Pancreas (tissue), 10 donors: ENCODE measurements around the gene TTLL5. TPM values are rescaled to one million over a fixed set of nuclear protein-coding genes. Genes with fewer than 3 reads are reported as not detected.

ENCODE experiments used
- ATAC-seq, 4 donors: fragments of 200-7000 bp; cut with Tn5 transposase; one replicate each; pipeline versions ENCODE4 v1.8.0 to v1.9.1; 2020; ENCODE audit warnings: mild to moderate bottlenecking in 4 of 4, moderate library complexity in 4 of 4
- DNase-seq, 6 donors: peaks; one replicate each; pipeline ENCODE4 v3.0.0-alpha.2; 2020
- FAIRE-seq: peaks from 2 replicates; lab custom pipeline; 2012; peaks lifted over from hg19 to GRCh38; lab: Jason Lieb, UNC
- H3K27ac ChIP-seq, 4 donors: fragments of 200-600 bp; sonication (generic); 1 replicate in 3 of 4; 2 replicates in 1 of 4; pipeline versions ENCODE4 v1.5.0 to v1.8.0; 2020
- H3K27me3 ChIP-seq, 4 donors: fragments of 200-600 bp; one replicate each; pipeline ENCODE4 v1.8.0; 2021
- H3K36me3 ChIP-seq, 3 donors: fragments of 200-600 bp; sonication (generic) in 1 of 3; one replicate each; pipeline versions ENCODE4 v1.5.0 to v1.8.0; 2020 to 2021
- H3K4me1 ChIP-seq, 3 donors: fragments of 200-600 bp; one replicate each; pipeline ENCODE4 v1.8.0; 2021
- H3K4me3 ChIP-seq, 4 donors: fragments of 200-600 bp; sonication (generic) in 2 of 4; one replicate each; pipeline versions ENCODE4 v1.5.0 to v1.8.0; 2020 to 2021
- H3K9me3 ChIP-seq, 4 donors: fragments of 200-600 bp; one replicate each; pipeline ENCODE4 v1.8.0; 2021
- CTCF ChIP-seq, 4 donors: fragments of 200-600 bp; sonication (generic) in 3 of 4; IDR thresholded peaks; one replicate each; pipeline versions ENCODE4 v1.5.0 to v1.8.0; 2021; ENCODE audit warnings: antibody characterized with exemption in 4 of 4
- WGBS, 2 donors: extraction: QIAGEN DNeasy Blood & Tissue Kit; methylation state at CpG; one replicate each; pipeline ENCODE4 v1.1.7; 2013; 5-methylcytosine and 5-hydroxymethylcytosine counted together
- intact Hi-C, 3 donors: fragments of 100-400 bp; cut with DNase I; formaldehyde crosslinking; loops; one replicate each; pipeline versions ENCODE4 v1.11.1 to v1.14.2; 2022
- polyA plus RNA-seq, 2 donors: library from polyadenylated mRNA; stranded (reverse); fragments of 200-250 nt; gene quantifications; one replicate each; pipeline ENCODE4 v1.2.3, GENCODE V29; 2013
- total RNA-seq, 6 donors: library from RNA; stranded (reverse); fragmentation: NEBNext Ultra II Directional in 4 of 6; extraction: Animal tissue kit (Norgen Biotek cat#: 25700) in 4 of 6; gene quantifications; one replicate each; pipeline versions ENCODE4 v1.2.1 to v1.2.4, GENCODE V29; 2021 to 2023
- donor health status: healthy with polysubstance abuse.
- donor health status: DM: no; HTN: no; CAD: no; lungs with moderate emphysema.
- donor health status: DM: no; HTN: no; CAD: no.
- donor health status: control.
- donor health status: control.
- donor health status: Bipolar disorder and iron deficiency.
- donor health status: DM: yes; HTN: yes; CAD: no.
- donor health status: DM: no; HTN: no; CAD: no.
- donor health status: DM: no; HTN: no; CAD: no.
- donor health status: DM: yes; HTN: yes; CAD: no.

The TTLL5 gene
- total and polyA plus RNA-seq, 8 donors = 7.6 to 22.6 (median 12.0) TPM

GRCh38 chr14:75697386-75697785 is 36.3 kb downstream of the TTLL5 start:
- Histone ChIP-seq H3K36me3 (peaks cover 0 to 14% (median 5%) of the 10 kb centered on the region in 3 donors), H3K9me3 (no peaks in the 10 kb centered on the region), H3K27ac (no peak overlapping the region), H3K4me1 (no peaks in the 10 kb centered on the region), H3K4me3 (no peak overlapping the region), H3K27me3 (no peaks in the 10 kb centered on the region)
- 96 to 100% methylated on average over 1 of the region's 1 CpG for WGBS, 2 donors
- no peak for FAIRE-seq
- intact Hi-C loops = no loop called here
- no peak for TF ChIP-seq CTCF (IDR thresholded peaks at IDR 0.05)
- DNase-seq = no peak
- no peak for ATAC-seq

- TF ChIP-seq CTCF (IDR thresholded peaks at IDR 0.05) = no peak
- H3K4me3 ChIP-seq = no peak overlapping the region
- intact Hi-C loops = no loop called here
- peaks cover 0 to 14% (median 5%) of the 10 kb centered on the region in 3 donors for H3K36me3 ChIP-seq
- WGBS, 2 donors = 80 to 92% methylated on average over 2 of the region's 2 CpGs
- no peaks in the 10 kb centered on the region for H3K27me3 ChIP-seq
- no peak for DNase-seq
- FAIRE-seq = no peak
- no peaks in the 10 kb centered on the region for H3K4me1 ChIP-seq
- H3K9me3 ChIP-seq = no peaks in the 10 kb centered on the region
- no peak overlapping the region for H3K27ac ChIP-seq
- no peak for ATAC-seq
These were observed 36.9 kb downstream of the TTLL5 start for GRCh38 chr14:75697918-75698317.

GRCh38 chr14:75699331-75699730 is 38.3 kb downstream of the TTLL5 start:
- no peak for ATAC-seq
- Histone ChIP-seq H3K9me3 (no peaks in the 10 kb centered on the region), H3K27me3 (no peaks in the 10 kb centered on the region), H3K4me1 (no peaks in the 10 kb centered on the region), H3K4me3 (no peak overlapping the region), H3K36me3 (peaks cover 0 to 7% (median 5%) of the 10 kb centered on the region in 3 donors), H3K27ac (no peak overlapping the region)
- TF ChIP-seq CTCF (IDR thresholded peaks at IDR 0.05) = no peak
- FAIRE-seq = no peak
- WGBS, 2 donors = 95 to 96% methylated on average over 3 of the region's 3 CpGs
- no peak for DNase-seq
- intact Hi-C loops = no loop called here

GRCh38 chr14:75700295-75700694 is 39.2 kb downstream of the TTLL5 start:
- Histone ChIP-seq H3K4me3 (no peak overlapping the region), H3K4me1 (no peaks in the 10 kb centered on the region), H3K27me3 (no peaks in the 10 kb centered on the region), H3K36me3 (peaks cover 0 to 7% (median 5%) of the 10 kb centered on the region in 3 donors), H3K9me3 (no peaks in the 10 kb centered on the region), H3K27ac (no peak overlapping the region)
- TF ChIP-seq CTCF (IDR thresholded peaks at IDR 0.05) = no peak
- intact Hi-C loops = no loop called here
- FAIRE-seq (no peak), ATAC-seq (no peak), DNase-seq (no peak)
- 94 to 99% methylated on average over 6 of the region's 6 CpGs for WGBS, 2 donors

- Histone ChIP-seq H3K27ac (peak overlapping the region in 3 of 4 donors; percentile 20 to 32 (median 28)), H3K36me3 (peaks cover 0 to 7% (median 5%) of the 10 kb centered on the region in 3 donors), H3K27me3 (no peaks in the 10 kb centered on the region), H3K4me1 (no peaks in the 10 kb centered on the region), H3K9me3 (no peaks in the 10 kb centered on the region), H3K4me3 (no peak overlapping the region)
- DNase-seq (no peak), ATAC-seq (no peak), FAIRE-seq (no peak)
- no peak for TF ChIP-seq CTCF (IDR thresholded peaks at IDR 0.05)
- 52% methylated on average over 2 of the region's 2 CpGs for WGBS, 2 donors
- intact Hi-C loops = no loop called here
These were observed 41.1 kb downstream of the TTLL5 start for GRCh38 chr14:75702122-75702521.
